ENCODE data around the gene TLE7.

TLE7 gene

DNA sequence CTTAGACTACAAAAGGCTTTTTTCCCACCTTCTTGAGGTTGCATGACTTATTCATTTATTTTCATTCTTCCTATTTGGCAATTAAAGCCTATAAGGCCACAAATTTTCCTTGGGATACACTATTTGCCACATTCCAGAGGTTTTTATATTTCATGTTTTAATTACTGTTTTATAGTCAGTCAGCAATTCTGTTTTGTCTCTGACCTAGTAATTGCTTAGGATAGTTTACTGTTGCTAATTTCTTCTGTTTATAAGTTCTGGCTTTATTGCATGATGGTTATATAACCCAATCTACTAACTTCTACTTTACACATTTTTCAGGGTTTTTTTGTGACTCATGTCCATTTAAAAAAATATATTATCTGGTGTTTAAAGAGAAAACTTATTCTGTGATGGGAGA, 17.7 kb upstream of the TLE7 start:
- no peak overlapping the region for H3K27ac ChIP-seq
- DNase-seq (ENCODE audit: low spot score): no peak
- ChIA-PET POLR2A (ENCODE audit: low non-redundant PET) (no interaction called here), CTCF (no interaction called here)
- TF ChIP-seq, protein P1, sequence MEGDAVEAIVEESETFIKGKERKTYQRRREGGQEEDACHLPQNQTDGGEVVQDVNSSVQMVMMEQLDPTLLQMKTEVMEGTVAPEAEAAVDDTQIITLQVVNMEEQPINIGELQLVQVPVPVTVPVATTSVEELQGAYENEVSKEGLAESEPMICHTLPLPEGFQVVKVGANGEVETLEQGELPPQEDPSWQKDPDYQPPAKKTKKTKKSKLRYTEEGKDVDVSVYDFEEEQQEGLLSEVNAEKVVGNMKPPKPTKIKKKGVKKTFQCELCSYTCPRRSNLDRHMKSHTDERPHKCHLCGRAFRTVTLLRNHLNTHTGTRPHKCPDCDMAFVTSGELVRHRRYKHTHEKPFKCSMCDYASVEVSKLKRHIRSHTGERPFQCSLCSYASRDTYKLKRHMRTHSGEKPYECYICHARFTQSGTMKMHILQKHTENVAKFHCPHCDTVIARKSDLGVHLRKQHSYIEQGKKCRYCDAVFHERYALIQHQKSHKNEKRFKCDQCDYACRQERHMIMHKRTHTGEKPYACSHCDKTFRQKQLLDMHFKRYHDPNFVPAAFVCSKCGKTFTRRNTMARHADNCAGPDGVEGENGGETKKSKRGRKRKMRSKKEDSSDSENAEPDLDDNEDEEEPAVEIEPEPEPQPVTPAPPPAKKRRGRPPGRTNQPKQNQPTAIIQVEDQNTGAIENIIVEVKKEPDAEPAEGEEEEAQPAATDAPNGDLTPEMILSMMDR (conservative IDR thresholded peaks at IDR 0.05; ENCODE audit: low read depth): no peak

DNA sequence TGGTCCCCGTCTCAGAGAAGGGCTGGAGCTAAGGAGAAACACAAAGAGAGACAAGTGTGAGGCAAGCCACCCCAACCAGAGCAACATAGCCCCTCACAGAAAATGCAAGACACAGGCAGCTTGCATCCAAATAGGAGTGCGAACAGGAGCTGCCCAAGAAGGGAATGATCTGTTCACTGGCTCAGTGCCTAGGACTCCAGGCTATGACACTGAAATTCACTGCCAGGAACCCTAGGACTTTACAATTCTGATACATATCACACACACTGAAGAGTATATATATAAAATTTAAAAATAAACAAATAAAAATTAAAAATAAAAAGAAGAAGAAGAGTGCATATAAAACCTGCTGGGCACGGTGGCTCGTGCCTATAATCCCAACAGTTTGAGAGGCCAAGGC, 14.9 kb upstream of the TLE7 start:
- POLR2A ChIA-PET (ENCODE audit: low non-redundant PET): no interaction called here
- TF ChIP-seq, protein P1 (conservative IDR thresholded peaks at IDR 0.05; ENCODE audit: low read depth): no peak

DNA sequence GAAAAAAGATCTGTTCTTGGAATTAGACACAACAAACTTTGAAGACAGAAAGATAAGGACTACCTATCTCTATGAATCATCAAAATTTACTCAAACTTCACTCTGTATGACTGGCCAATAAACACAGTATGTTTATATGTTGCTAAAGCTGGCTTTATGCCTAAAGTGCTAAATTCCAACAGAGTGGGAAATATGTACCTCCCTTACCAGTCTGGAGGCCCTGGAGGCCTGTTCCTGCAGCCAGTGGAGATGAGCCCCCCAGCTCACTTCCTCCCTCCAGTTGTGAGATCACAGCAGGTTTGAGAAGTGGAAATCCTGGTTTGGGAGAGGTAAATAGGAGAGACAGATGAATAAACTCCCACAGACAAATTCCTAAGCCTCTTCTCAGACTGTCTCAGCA, 11.2 kb upstream of the TLE7 start:
- no peak for DNase-seq (ENCODE audit: low spot score)
- CTCF ChIA-PET: no interaction called here
- TF ChIP-seq, protein P1 (conservative IDR thresholded peaks at IDR 0.05; ENCODE audit: low read depth): no peak
- no peak overlapping the region for H3K27ac ChIP-seq
- POLR2A ChIA-PET (ENCODE audit: low non-redundant PET): no interaction called here

More for the DNA sequence above, 14.9 kb upstream of the TLE7 start:
- no peak for DNase-seq (ENCODE audit: low spot score)
- CTCF ChIA-PET: no interaction called here
- H3K27ac ChIP-seq: no peak overlapping the region

DNA sequence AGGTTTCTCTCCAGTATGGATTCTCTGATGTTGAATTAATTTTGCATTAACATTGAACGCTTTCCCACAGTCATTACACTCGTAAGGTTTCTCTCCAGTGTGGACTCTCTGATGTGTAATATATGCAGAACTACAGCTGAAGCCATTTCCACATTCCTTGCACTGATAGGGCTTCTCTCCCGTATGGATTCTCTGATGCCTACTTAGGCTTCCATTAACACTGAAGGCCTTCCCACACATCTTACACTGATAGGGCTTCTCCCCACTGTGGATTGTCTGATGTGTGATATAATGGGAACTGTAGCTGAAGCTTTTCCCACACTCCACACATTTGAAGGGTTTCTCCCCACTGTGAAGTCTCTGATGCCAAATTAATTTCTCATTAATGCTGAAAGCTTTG, 7.2 kb upstream of the TLE7 start:
- no peak for DNase-seq (ENCODE audit: low spot score)
- TF ChIP-seq, protein P1 (conservative IDR thresholded peaks at IDR 0.05; ENCODE audit: low read depth): no peak
- CTCF ChIA-PET: no interaction called here
- H3K27ac ChIP-seq: no peak overlapping the region
- POLR2A ChIA-PET (ENCODE audit: low non-redundant PET): no interaction called here

DNA sequence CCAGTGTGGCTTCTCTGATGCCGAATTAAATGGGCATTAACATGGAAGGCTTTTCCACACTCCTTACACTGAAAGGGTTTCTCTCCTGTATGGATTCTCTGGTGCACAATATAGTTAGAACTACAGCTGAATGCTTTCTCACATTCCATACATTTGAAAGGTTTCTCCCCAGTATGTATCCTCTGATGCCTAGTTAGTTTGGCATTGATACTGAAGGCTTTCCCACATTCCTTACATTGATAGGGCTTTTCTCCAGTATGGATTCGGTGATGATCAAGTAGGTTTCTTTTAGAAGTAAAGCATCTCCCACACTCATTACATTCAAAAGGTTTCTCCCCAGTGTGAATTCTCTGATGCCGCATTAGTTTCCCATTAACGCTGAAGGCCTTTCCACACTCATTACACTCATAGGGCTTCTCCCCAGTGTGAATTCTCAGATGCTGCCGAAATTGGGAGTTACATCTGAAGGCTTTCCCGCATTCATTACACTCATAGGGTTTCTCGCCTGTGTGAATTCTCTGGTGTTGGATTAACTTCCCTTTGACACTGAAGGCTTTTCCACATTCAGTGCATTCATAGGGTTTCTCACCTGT, 6.5 kb upstream of the TLE7 start:
- no peak overlapping the region for H3K27ac ChIP-seq
- TF ChIP-seq, protein P1 (conservative IDR thresholded peaks at IDR 0.05; ENCODE audit: low read depth): no peak
- ChIA-PET POLR2A (ENCODE audit: low non-redundant PET) (no interaction called here), CTCF (no interaction called here)
- no peak for DNase-seq (ENCODE audit: low spot score)

DNA sequence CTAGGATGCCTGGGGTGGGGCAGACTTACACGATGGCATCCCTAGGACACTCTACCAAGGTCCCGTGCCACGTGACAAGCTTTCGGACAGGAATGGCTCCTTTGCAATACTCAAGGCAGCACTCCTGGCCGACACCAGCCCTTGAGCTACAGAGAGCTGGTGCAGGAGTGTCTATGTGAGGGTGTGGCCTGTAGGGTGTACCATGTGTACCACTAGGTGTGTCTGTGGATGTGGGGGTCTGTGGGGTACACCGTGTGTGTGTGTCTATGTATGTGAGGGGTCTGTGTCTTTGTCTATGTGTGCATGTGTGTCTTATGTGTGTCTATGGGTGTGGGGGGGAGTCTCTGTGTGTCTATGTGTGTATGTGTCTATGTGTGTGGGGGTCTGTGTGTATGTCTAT, 1.9 kb upstream of the TLE7 start:
- ChIA-PET CTCF (no interaction called here), POLR2A (ENCODE audit: low non-redundant PET) (no interaction called here)
- DNase-seq (ENCODE audit: low spot score): no peak
- TF ChIP-seq, protein P1 (conservative IDR thresholded peaks at IDR 0.05; ENCODE audit: low read depth): no peak
- H3K27ac ChIP-seq: no peak overlapping the region

Data from RWPE1 (cell line).